DOHH2 (cell line): ENCODE data around the gene COL2A1.

Source experiments
- CTCF ChIP-seq: fragments of 200-600 bp; sonication (generic); IDR thresholded peaks from one replicate; pipeline ENCODE4 v1.5.1; 2014; ENCODE audit warnings: antibody characterized with exemption, mild to moderate bottlenecking, low read depth, low read length; ENCODE audit not compliant: poor library complexity, severe bottlenecking
- EZH2phosphoT487 ChIP-seq: fragments of 200-600 bp; sonication (generic); IDR thresholded peaks from 2 replicates; pipeline ENCODE4 v1.6.1; 2017; ENCODE audit warnings: borderline replicate concordance, mild to moderate bottlenecking, antibody characterized with exemption, low read length, moderate library complexity, mixed read lengths

GRCh38 chr12:48025281-48025680, 21.0 kb upstream of the COL2A1 start:
- no peak for TF ChIP-seq CTCF
- no peak for TF ChIP-seq EZH2phosphoT487
